Gastrocnemius medialis (tissue), 4 donors: ENCODE data around the gene TMEM163. TPM values are rescaled to one million over a fixed set of nuclear protein-coding genes. Genes with fewer than 3 reads are reported as not detected.

Source experiments
- ATAC-seq, 2 donors: fragments of 150-250 bp; one replicate each; pipeline ENCODE4 v1.9.1; 2016
- DNase-seq, 2 donors: peaks; one replicate each; pipeline ENCODE4 v3.0.0-alpha.2; 2019
- H3K27ac ChIP-seq, 4 donors: fragments of 200-600 bp; sonication (generic); 1 replicate in 1 of 4; 2 replicates in 3 of 4; pipeline ENCODE4 v1.5.1; 2016 to 2018; ENCODE audit warnings: mild to moderate bottlenecking in 2 of 4, moderate library complexity in 1 of 4
- H3K27me3 ChIP-seq, 3 donors: fragments of 200-600 bp; sonication (generic) in 2 of 3; 1 replicate in 1 of 3; 2 replicates in 2 of 3; pipeline versions ENCODE4 v1.5.1 to v1.6.0; 2016 to 2019; ENCODE audit warnings: mild to moderate bottlenecking in 1 of 3, moderate library complexity in 1 of 3
- H3K36me3 ChIP-seq, 2 donors: fragments of 200-600 bp; sonication (generic) in 1 of 2; one replicate each; pipeline ENCODE4 v1.5.1; 2017 to 2018
- H3K4me1 ChIP-seq, 2 donors: fragments of 200-600 bp; sonication (generic) in 1 of 2; one replicate each; pipeline ENCODE4 v1.5.1; 2016 to 2017; ENCODE audit warnings: mild to moderate bottlenecking in 2 of 2
- H3K4me3 ChIP-seq, 4 donors: fragments of 200-600 bp; sonication (generic) in 3 of 4; 1 replicate in 1 of 4; 2 replicates in 3 of 4; pipeline ENCODE4 v1.5.1; 2016 to 2019; ENCODE audit warnings: mild to moderate bottlenecking in 2 of 4
- H3K9me3 ChIP-seq, 3 donors: fragments of 200-600 bp; sonication (generic) in 2 of 3; 1 replicate in 1 of 3; 2 replicates in 2 of 3; pipeline ENCODE4 v1.5.1; 2016 to 2019
- POLR2A ChIP-seq, 2 donors: fragments of 450-650 bp; IDR thresholded peaks; one replicate each; pipeline ENCODE4 v1.6.1; 2017; ENCODE audit warnings: antibody characterized with exemption in 2 of 2, mild to moderate bottlenecking in 2 of 2, moderate library complexity in 2 of 2
- in situ Hi-C, 4 donors: fragments of 200-750 bp; cut with MboI; loops; one replicate each; pipeline versions ENCODE4 v1.15.0 to v1.8.0; 2017; ENCODE audit warnings: low sequenced_read_pairs in 4 of 4
- intact Hi-C: fragments of 100-400 bp; cut with DNase I; formaldehyde crosslinking; loops from one replicate; pipeline ENCODE4 v1.15.1; 2023; ENCODE audit warnings: low total_unique reads
- total RNA-seq, 4 donors: library from RNA; depleted of rRNA; stranded (reverse); fragments of >200 nt; gene quantifications; one replicate each; pipeline versions ENCODE4 v1.1.0 to v1.2.3, GENCODE V29; 2016
- TF ChIP-seq, protein P1 (sequence below), 5 experiments: fragments of 450-650 bp in 3 of 5; fragments of 200-600 bp in 2 of 5; sonication (generic) in 2 of 5; IDR thresholded peaks in 4 of 5; conservative IDR thresholded peaks in 1 of 5; 1 replicate in 4 of 5; 2 replicates in 1 of 5; pipeline ENCODE4 v1.5.1; 2016 to 2019; ENCODE audit warnings: antibody characterized with exemption in 5 of 5, mild to moderate bottlenecking in 3 of 5, moderate library complexity in 3 of 5

The TMEM163 gene
- total RNA-seq, 4 donors from 2014 or later, result not detected

DNA sequence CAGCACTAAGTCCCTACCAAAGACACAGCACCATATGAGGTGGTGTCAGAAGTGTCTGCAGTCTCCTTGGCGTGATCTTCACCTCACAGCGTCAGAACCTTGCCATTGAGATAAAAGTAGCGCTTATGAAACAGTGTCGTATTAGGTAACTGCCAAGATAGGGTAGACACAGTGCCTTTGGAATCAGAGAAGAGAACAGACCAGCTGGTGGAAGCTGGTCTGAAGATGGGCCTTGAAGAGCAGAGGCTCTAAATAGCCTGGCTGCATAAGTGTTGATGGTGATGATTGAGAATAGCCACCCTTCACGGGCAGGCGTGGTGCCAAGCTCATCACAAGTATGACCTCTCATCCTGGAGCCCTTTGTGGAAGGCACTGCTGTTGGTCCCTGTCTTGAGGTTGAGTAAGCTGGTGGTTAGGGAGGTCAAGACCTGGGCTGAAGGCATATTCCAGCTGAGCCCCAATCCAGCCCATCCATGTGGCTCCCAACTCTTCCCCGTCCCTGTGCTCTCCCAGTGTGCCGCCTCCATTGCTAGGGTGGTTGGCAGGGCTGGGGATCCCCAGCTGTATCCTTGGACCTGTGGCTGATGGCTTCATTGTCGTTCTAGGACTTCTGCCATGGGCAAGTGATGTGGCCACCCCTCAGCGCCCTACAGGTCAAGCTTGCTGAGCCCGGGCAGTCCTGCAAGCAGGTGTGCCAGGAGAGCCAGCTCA lies 277.5 kb downstream of the TMEM163 start:
- DNase-seq (no peak), ATAC-seq (no peak)
- H3K36me3 ChIP-seq, result no peaks in the 10 kb centered on the region
- in situ Hi-C loops (no loop called here), intact Hi-C loops (no loop called here)
- TF ChIP-seq POLR2A (IDR thresholded peaks at IDR 0.05), result no peak
- TF ChIP-seq, protein P1, sequence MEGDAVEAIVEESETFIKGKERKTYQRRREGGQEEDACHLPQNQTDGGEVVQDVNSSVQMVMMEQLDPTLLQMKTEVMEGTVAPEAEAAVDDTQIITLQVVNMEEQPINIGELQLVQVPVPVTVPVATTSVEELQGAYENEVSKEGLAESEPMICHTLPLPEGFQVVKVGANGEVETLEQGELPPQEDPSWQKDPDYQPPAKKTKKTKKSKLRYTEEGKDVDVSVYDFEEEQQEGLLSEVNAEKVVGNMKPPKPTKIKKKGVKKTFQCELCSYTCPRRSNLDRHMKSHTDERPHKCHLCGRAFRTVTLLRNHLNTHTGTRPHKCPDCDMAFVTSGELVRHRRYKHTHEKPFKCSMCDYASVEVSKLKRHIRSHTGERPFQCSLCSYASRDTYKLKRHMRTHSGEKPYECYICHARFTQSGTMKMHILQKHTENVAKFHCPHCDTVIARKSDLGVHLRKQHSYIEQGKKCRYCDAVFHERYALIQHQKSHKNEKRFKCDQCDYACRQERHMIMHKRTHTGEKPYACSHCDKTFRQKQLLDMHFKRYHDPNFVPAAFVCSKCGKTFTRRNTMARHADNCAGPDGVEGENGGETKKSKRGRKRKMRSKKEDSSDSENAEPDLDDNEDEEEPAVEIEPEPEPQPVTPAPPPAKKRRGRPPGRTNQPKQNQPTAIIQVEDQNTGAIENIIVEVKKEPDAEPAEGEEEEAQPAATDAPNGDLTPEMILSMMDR (IDR thresholded peaks at IDR 0.05 in 4 of 5, conservative IDR thresholded peaks at IDR 0.05 in 1 of 5), result no peak
- H3K4me1 ChIP-seq, result no peaks in the 10 kb centered on the region
- no peak overlapping the region for H3K4me3 ChIP-seq
- no peaks in the 10 kb centered on the region for H3K27me3 ChIP-seq
- H3K9me3 ChIP-seq, result no peaks in the 10 kb centered on the region
- H3K27ac ChIP-seq, result no peak overlapping the region

DNA sequence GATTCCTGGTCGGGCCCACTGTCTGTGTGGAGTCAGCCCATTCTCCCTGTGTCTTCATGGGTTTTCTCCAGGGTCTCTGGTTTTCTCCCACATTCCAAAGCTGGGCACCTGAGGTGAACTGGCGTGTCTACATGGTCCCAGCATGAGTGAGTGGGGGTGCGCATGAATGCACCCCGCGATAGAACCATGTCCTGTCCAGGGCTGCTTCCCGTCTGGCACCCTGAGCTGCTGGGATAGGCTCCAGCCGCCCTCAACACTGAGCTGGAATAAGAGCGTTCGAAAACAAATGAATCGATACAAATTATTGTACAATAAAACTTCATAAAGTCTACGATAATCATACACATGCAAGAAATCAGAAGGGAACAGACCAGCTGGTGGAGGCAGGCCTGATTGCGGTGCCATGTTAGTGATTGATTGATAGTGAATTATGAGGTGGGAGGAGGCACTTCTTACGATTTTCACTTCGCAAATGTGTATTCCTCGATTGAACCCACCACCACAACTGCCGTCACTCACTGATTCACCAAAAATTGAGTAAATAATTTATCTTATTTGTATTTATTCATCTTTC lies 278.4 kb downstream of the TMEM163 start:
- intact Hi-C loops, result no loop called here
- Histone ChIP-seq H3K4me1 (no peaks in the 10 kb centered on the region), H3K27me3 (no peaks in the 10 kb centered on the region), H3K4me3 (no peak overlapping the region), H3K36me3 (no peaks in the 10 kb centered on the region), H3K9me3 (no peaks in the 10 kb centered on the region), H3K27ac (no peak overlapping the region)
- DNase-seq (no peak), ATAC-seq (no peak)
- TF ChIP-seq, protein P1 (IDR thresholded peaks at IDR 0.05 in 4 of 5, conservative IDR thresholded peaks at IDR 0.05 in 1 of 5), result no peak
- no peak for TF ChIP-seq POLR2A (IDR thresholded peaks at IDR 0.05)
- in situ Hi-C loops, result no loop called here

- no peaks in the 10 kb centered on the region for H3K36me3 ChIP-seq
- TF ChIP-seq POLR2A (IDR thresholded peaks at IDR 0.05), result no peak
- TF ChIP-seq, protein P1 (IDR thresholded peaks at IDR 0.05 in 4 of 5, conservative IDR thresholded peaks at IDR 0.05 in 1 of 5), result no peak
- H3K27me3 ChIP-seq, result no peaks in the 10 kb centered on the region
- no peak for ATAC-seq
- no peak for DNase-seq
- in situ Hi-C loops, result no loop called here
- no peaks in the 10 kb centered on the region for H3K9me3 ChIP-seq
- intact Hi-C loops, result no loop called here
- H3K4me3 ChIP-seq, result no peak overlapping the region
- H3K4me1 ChIP-seq, result no peaks in the 10 kb centered on the region
- no peak overlapping the region for H3K27ac ChIP-seq
Observed at GRCh38 chr2:134438371-134438770, 280.4 kb downstream of the TMEM163 start.

DNA sequence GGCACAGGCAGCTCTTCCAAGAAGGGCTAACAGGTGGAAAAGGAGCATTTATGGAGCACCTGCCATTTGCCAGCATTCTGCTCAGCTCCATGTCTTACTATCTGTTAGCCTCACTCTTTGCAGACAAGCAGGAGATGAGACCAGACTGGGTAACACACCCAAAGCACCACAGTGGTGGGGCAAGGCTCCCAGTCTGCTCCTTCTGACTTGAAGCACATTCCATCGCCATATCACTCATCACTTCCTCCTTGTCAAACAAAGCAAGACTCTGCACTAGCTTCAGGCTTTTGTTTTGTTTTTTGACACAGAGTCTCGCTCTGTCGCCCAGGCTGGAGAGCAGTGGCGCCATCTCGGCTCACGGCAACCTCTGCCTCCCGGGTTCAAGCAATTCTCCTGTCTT lies 282.1 kb downstream of the TMEM163 start:
- H3K9me3 ChIP-seq, result no peaks in the 10 kb centered on the region
- intact Hi-C loops (no loop called here), in situ Hi-C loops (no loop called here)
- no peaks in the 10 kb centered on the region for H3K36me3 ChIP-seq
- no peak overlapping the region for H3K27ac ChIP-seq
- TF ChIP-seq POLR2A (IDR thresholded peaks at IDR 0.05), result no peak
- TF ChIP-seq, protein P1 (IDR thresholded peaks at IDR 0.05 in 4 of 5, conservative IDR thresholded peaks at IDR 0.05 in 1 of 5), result no peak
- H3K27me3 ChIP-seq, result no peaks in the 10 kb centered on the region
- ATAC-seq (no peak), DNase-seq (no peak)
- no peak overlapping the region for H3K4me3 ChIP-seq
- H3K4me1 ChIP-seq, result no peaks in the 10 kb centered on the region
